Heart left ventricle (tissue), 16 donors: ENCODE data around the gene MYLK4. TPM values are rescaled to one million over a fixed set of nuclear protein-coding genes. Genes with fewer than 3 reads are reported as not detected.

Source experiments
- ATAC-seq, 4 donors: fragments of 200-7000 bp; cut with Tn5 transposase; one replicate each; pipeline ENCODE4 v1.9.1; 2020 to 2022; ENCODE audit warnings: moderate library complexity in 4 of 4, mild to moderate bottlenecking in 3 of 4, moderate number of reproducible peaks in 1 of 4
- DNase-seq, 5 donors: peaks; one replicate each; pipeline ENCODE4 v3.0.0-alpha.2; 2020
- H3K27ac ChIP-seq, 12 donors: fragments of 200-600 bp; sonication (generic) in 4 of 12; one replicate each; pipeline versions ENCODE4 v1.5.0 to v1.8.0; 2016 to 2022; ENCODE audit warnings: mild to moderate bottlenecking in 2 of 12
- H3K27me3 ChIP-seq, 9 donors: fragments of 200-600 bp; sonication (generic) in 2 of 9; one replicate each; pipeline versions ENCODE4 v1.5.1 to v1.8.0; 2016 to 2022; ENCODE audit warnings: mild to moderate bottlenecking in 3 of 9
- H3K36me3 ChIP-seq, 9 donors: fragments of 200-600 bp; sonication (generic) in 2 of 9; one replicate each; pipeline versions ENCODE4 v1.5.0 to v1.8.0; 2018 to 2022; ENCODE audit warnings: mild to moderate bottlenecking in 2 of 9
- H3K4me1 ChIP-seq, 12 donors: fragments of 200-600 bp; sonication (generic) in 4 of 12; one replicate each; pipeline versions ENCODE4 v1.5.0 to v1.8.0; 2016 to 2022; ENCODE audit warnings: mild to moderate bottlenecking in 3 of 12
- H3K4me3 ChIP-seq, 12 donors: fragments of 200-600 bp; sonication (generic) in 4 of 12; one replicate each; pipeline versions ENCODE4 v1.5.0 to v1.8.0; 2017 to 2022; ENCODE audit warnings: mild to moderate bottlenecking in 9 of 12, moderate library complexity in 4 of 12
- H3K9me3 ChIP-seq, 12 donors: fragments of 200-600 bp; sonication (generic) in 4 of 12; one replicate each; pipeline versions ENCODE4 v1.5.0 to v1.8.0; 2016 to 2022; ENCODE audit warnings: mild to moderate bottlenecking in 1 of 12
- POLR2A ChIP-seq, 2 donors: fragments of 450-650 bp; IDR thresholded peaks; one replicate each; pipeline ENCODE4 v1.6.1; 2017; ENCODE audit warnings: antibody characterized with exemption in 2 of 2, mild to moderate bottlenecking in 2 of 2, moderate library complexity in 2 of 2
- WGBS, 4 donors: extraction: QIAGEN DNeasy Blood & Tissue Kit in 2 of 4; methylation state at CpG; one replicate each; pipeline versions ENCODE4 v1.1.5 to v1.1.7; 2013 to 2018; 5-methylcytosine and 5-hydroxymethylcytosine counted together
- intact Hi-C, 10 donors: fragments of 100-400 bp; cut with DNase I; formaldehyde crosslinking; loops; one replicate each; pipeline versions ENCODE4 v1.11.1 to v1.14.2; 2022
- polyA plus RNA-seq, 2 donors: library from polyadenylated mRNA; stranded (reverse); fragments of 200-250 nt; gene quantifications; one replicate each; pipeline ENCODE4 v1.2.3, GENCODE V29; 2013
- total RNA-seq, 9 donors: library from RNA; depleted of rRNA in 2 of 9; stranded (reverse); fragments of >200 nt in 2 of 9; fragmentation: NEBNext Ultra II Directional in 3 of 9; extraction: Animal tissue kit (Norgen Biotek cat#: 25700) in 3 of 9; gene quantifications; one replicate each; pipeline versions ENCODE4 v1.1.0 to v1.2.4, GENCODE V29; 2016 to 2023
- TF ChIP-seq, protein P1 (sequence below), 12 donors: fragments of 200-600 bp; sonication (generic) in 4 of 12; IDR thresholded peaks; one replicate each; pipeline versions ENCODE4 v1.5.0 to v1.8.0; 2018 to 2022; ENCODE audit warnings: antibody characterized with exemption in 12 of 12, mild to moderate bottlenecking in 5 of 12
- donor health status: ischemic (EF 13 %, LVEDD 7.1; RV severe dilation, severe dysfunction).
- donor health status: healthy with polysubstance abuse.
- donor health status: DM: no; HTN: yes; CAD: no.
- donor health status: DM: no; HTN: no; CAD: no.
- donor health status: ischemic (EF 25% LVEDD 6.9; RV normal size, moderate dysfunction).
- donor health status: ischemic (EF 25% LVEDD 5.7; RV mildly dilated, moderate dysfunction).
- donor health status: healthy.
- donor health status: DM: yes; HTN: yes; CAD: no.
- donor health status: ischemic (EF 35%, LVEDD 5.7; RV mildly dilated, moderate dysfunction).
- donor health status: nonischemic (EF 11% LVEDD 7.7; RV severe dilation, severe dysfunction).
- donor health status: DM: yes; HTN: yes; CAD: no.
- donor health status: PGD.
- donor health status: ischemic (EF 29% LVEDD 5.4; RV normal size, mild dysfunction).
- donor health status: nonischemic (EF 23%, LVEDD 6.1; RV moderate dilation, normal function).

MYLK4 gene
- total and polyA plus RNA-seq, 11 donors, result 0.14 to 1.6 (median 0.52) TPM

DNA sequence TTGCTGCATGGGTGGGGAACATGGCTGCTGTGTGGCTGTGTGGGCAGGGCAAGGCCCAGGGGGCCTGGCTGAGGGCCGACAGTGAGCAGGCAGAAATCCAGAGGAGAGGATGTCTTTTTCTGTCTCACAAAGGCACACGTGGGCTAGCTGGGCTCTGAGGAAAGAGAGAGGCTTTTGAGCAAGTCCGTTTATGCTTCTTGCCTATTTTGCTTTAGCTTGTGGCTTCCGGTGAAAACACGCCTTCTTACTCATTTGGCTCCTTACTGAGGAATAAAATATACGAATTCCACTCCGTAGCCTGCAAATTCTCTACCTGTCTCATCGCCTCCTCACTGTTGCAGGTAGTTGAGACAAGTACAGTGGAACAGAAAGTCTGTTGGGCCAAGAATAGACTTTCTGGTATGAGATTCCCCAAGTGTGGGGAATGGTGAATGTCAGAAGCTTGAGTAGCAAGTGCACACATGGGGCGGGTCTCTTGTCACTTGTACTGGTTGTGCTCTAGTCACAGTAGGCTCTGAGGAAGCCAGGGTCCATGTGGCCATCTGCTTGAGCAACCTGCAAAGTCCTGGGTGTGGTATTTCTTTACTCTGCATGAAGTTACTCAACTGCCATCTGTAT, 42.9 kb upstream of the MYLK4 start:
- Histone ChIP-seq H3K27me3 (no peaks in the 10 kb centered on the region), H3K27ac (peak overlapping the region in 5 of 12 donors; percentile 2 to 66 (median 34)), H3K4me3 (no peak overlapping the region), H3K9me3 (no peaks in the 10 kb centered on the region), H3K4me1 (peaks cover 0 to 69% (median 25%) of the 10 kb centered on the region in 12 donors), H3K36me3 (peaks cover 0 to 6% (median 0%) of the 10 kb centered on the region in 9 donors)
- TF ChIP-seq POLR2A (IDR thresholded peaks at IDR 0.05), result no peak
- TF ChIP-seq, protein P1, sequence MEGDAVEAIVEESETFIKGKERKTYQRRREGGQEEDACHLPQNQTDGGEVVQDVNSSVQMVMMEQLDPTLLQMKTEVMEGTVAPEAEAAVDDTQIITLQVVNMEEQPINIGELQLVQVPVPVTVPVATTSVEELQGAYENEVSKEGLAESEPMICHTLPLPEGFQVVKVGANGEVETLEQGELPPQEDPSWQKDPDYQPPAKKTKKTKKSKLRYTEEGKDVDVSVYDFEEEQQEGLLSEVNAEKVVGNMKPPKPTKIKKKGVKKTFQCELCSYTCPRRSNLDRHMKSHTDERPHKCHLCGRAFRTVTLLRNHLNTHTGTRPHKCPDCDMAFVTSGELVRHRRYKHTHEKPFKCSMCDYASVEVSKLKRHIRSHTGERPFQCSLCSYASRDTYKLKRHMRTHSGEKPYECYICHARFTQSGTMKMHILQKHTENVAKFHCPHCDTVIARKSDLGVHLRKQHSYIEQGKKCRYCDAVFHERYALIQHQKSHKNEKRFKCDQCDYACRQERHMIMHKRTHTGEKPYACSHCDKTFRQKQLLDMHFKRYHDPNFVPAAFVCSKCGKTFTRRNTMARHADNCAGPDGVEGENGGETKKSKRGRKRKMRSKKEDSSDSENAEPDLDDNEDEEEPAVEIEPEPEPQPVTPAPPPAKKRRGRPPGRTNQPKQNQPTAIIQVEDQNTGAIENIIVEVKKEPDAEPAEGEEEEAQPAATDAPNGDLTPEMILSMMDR (IDR thresholded peaks at IDR 0.05), result no peak
- WGBS, 4 donors, result 45 to 55% (median 52%) methylated on average over 9 of the region's 9 CpGs
- no peak for DNase-seq
- intact Hi-C loops, result loop anchor here (2.0 to 5.0 kb wide), 4 partner anchors 47 to 194 kb away; partner anchors contain the start of gene SERPINB1 (in 7 of the 10)
- ATAC-seq, result peak in 1 of 4 donors; percentile 42

DNA sequence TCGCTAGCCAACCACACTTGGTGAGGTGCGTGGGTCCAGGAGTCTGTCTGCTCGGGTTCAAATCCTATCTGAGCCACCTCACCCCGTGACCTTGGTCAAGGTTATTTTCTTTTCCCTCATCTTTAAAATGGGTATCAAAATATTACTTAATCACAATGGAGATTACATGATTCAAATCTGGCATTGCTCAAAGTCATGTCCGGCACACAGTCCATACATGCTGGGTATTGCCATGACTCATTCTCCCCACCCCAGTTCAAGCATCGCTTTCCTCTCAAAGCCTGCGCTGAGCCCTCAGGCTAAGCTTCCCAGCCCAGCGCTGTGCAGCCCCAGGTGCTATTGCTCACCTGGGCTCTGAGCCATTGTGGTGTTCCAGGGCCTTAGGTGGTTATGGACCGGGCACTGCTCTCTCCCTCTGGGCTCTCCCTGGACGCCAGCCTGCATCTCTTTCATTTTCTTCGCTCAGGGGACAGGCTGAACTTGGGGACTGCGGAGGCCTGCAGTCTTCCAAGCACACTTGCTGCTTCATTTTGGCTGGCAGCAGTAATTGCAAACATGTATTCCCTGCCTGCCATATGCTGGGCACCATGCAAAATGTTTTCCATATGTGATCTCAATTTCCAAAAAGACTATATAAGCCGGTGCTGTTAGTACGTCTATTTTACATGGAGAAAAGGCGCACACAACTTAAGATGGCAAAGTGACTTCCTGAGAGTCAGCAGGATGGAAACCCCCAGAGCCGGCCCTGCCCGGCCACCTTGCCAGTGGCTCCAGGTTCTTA, 41.8 kb upstream of the MYLK4 start:
- 94 to 96% (median 95%) methylated on average over 17 of the region's 17 CpGs for WGBS, 4 donors
- no peak for ATAC-seq
- TF ChIP-seq POLR2A (IDR thresholded peaks at IDR 0.05), result no peak
- TF ChIP-seq, protein P1 (IDR thresholded peaks at IDR 0.05), result no peak

GRCh38 chr6:2791450-2791974, 40.8 kb upstream of the MYLK4 start:
- ATAC-seq, result peak in 1 of 4 donors; percentile 13
- intact Hi-C loops, result loop anchor here (1.0 to 5.0 kb wide), 7 partner anchors 49 to 196 kb away; partner anchors contain the start of gene SERPINB1 (in 7 of the 10)
- H3K36me3 ChIP-seq, result peaks cover 0 to 10% (median 6%) of the 10 kb centered on the region in 9 donors
- H3K9me3 ChIP-seq, result no peaks in the 10 kb centered on the region
- H3K27me3 ChIP-seq, result no peaks in the 10 kb centered on the region
- peak overlapping the region in 1 of 12 donors; percentile 8 for H3K4me3 ChIP-seq
- WGBS, 4 donors, result 51 to 58% (median 56%) methylated on average over 4 of the region's 4 CpGs
- peak overlapping the region in 10 of 12 donors; percentile 31 to 80 (median 67) for H3K27ac ChIP-seq
- TF ChIP-seq, protein P1 (IDR thresholded peaks at IDR 0.05), result peak in 1 of 12 donors; percentile 8
- TF ChIP-seq POLR2A (IDR thresholded peaks at IDR 0.05), result no peak
- DNase-seq, result no peak
- H3K4me1 ChIP-seq, result peaks cover 0 to 59% (median 25%) of the 10 kb centered on the region in 12 donors

More for the DNA sequence above, 41.8 kb upstream of the MYLK4 start:
- Histone ChIP-seq H3K9me3 (no peaks in the 10 kb centered on the region), H3K27me3 (no peaks in the 10 kb centered on the region), H3K27ac (peak overlapping the region in 9 of 12 donors; percentile 31 to 80 (median 68)), H3K4me3 (no peak overlapping the region), H3K4me1 (peaks cover 0 to 68% (median 25%) of the 10 kb centered on the region in 12 donors), H3K36me3 (peaks cover 0 to 9% (median 5%) of the 10 kb centered on the region in 9 donors)
- no peak for DNase-seq
- intact Hi-C loops, result loop anchor here (2.0 to 5.0 kb wide), 4 partner anchors 48 to 195 kb away; partner anchors contain the start of gene SERPINB1 (in 7 of the 10)
